Stimulated activated CD8-positive, alpha-beta memory T cell treated with anti-CD3 and anti-CD28 coated beads, Interleukin-4, amount 100 ng/mL, for 24 hours (primary cell): ENCODE results near the gene RAC3.

Experiments
- DNase-seq: peaks from one replicate; pipeline ENCODE4 v3.0.0-alpha.2; 2020; ENCODE audit warnings: low read depth

The RAC3 gene

DNA sequence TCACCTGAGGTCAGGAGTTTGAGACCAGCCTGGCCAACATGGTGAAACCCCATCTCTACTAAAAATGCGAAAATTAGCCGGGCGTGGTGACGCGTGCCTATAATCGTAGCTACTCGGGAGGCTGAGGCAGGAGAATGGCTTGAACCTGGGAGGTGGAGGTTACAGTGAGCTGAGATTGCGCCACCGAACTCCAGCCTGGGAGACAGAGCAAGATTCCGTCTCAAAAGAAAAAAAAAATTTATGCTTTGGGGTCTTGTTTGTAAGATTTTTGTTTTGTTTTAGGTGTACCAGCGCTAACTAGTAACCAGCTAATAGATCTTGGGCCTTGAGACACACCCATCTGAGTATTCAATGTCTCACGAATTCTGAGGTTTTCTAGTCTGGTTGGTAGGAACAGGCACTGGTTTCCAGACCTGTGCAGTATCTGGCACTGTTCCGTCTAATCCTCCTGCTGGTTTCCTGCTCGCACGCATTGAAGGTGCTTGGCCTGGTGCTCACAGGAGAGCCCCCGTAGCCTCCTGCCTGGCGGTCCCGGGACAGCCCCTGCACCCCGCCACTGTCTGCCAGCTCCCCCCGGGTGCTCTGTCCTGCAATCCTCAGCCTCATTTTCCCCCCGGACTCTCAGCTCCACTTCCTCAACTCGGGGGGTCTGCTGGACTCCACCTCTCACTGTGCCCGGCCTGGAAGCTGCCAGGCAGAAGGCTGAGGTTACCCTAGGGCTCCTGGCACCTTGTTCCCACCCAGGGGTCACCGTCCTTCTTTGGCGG, 44.7 kb downstream of the RAC3 start:
- DNase-seq: no peak

DNA sequence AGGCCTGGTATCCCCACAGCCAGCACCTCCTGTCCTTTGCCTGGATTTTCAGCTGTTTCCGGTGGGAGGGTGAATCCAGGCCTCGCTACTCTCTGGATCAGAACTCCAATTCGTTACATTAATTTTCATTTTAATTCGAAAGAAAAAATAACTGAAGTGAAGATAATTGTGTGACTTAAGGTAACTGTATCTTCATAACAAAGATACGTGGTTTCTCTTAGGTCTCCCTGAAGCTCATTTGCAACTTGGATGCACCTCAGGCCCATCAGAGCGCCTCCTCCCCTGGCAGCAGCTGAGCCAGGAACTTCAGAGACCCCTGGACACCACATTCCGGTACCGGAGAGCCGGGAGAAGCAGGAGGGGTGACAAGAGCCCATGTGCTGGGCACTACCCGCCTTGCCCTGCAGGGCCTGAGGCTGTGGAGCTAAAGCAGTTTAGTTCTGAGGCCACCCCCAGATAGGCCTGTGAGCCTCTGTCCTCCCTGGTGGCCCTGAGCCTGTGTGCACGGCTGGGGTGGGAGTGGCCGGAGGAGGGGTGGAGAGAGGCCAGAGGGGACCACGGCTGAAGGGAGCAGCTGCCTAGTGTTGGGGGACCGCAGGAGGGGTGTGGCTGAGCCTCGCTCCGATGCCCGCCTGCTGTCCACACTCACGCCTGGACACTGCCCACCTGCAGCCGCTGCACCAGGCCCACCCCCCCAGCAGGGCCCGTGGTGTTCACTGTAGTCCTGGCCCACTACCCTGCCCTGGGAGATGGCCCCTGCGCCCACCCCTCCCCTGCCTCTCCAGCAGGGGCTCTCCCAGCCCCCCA, 45.5 kb downstream of the RAC3 start:
- DNase-seq: no peak

DNA sequence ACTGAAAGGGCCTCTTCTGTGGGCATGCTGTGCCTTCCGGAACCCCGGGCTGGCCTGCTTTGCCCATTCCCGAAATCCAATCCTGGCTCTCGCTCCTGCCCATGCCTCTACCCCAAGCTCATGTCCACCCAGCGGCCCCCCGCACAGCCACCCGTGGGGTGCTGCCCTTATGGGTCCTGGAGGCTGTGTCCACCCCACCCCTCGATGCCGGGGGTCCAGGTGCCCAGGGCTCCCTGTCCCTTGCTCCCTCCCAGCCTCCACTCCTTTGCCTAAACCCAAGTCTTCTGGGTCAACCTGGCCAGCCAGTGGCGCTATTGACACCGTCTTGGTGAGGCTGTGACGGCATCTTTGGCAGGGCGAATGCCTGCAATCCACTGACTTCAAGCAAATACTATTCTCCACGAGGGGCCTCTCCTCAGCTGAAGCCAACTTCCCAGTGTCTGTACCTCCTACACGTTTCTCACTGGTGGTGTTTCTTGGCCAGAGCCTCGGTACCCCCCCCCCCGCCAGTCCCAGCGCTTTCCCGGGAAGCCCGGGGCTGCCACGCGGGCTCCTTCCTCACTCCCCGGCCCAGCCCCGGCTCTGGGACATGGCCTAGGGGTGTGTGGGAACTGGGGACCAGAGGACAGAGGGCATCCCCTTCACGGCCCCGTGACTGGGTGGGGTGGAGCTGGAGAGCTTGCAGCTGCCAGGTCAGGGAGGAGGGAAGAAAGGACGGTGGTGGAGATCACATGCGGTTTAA, 46.3 kb downstream of the RAC3 start:
- no peak for DNase-seq

DNA sequence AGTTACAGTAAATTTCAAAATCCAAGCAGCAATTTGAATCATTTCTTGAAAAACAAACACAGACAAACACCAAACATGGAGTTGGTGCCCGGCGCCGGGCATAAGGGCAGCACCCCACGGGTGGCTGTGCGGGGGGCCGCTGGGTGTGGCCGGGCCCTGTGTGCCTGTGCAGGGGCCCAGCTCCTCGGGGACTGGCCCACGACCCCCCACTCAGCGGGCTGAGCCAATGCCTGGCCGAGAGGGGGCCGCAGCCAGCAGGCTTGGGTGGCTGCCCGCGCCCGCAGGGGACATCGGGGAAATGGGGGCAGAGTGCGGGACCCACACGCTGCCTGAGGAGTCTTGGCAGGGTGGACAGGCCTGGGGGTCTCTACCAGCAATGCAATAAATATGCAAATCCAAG, 47.0 kb downstream of the RAC3 start:
- DNase-seq: no peak

DNA sequence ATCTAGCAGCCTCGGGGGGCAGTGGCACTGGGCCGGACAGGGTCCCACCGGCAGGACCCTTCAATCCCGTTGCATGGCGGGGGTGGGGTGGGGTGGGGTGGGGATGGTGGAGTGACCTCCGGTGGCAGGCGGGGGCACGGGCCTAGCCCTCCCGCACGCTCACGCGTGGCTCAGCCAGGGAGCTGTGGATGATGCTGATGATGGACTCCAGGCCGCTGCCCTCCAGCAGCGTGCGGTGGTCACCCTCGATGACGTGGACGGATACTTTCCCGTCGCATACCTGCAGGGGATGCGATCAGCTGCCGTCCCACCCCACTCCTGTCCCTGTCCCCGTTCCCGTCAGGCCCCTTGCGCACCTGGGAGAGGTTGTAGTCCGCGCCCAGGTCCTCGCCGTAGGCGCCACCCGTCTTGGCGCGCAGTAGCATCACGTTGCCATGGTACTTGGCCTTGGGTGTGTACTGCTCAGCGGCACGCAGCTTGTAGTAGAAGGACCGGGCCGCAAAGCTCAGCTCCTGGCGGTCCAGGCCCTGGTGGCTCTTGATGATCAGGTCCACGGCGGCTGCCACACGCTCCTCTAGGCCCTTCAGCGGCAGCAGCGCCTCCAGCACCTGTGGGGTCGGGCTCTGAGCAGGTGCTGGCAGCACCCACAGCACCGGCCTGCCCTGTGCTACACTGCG, 47.7 kb downstream of the RAC3 start:
- DNase-seq: no peak

DNA sequence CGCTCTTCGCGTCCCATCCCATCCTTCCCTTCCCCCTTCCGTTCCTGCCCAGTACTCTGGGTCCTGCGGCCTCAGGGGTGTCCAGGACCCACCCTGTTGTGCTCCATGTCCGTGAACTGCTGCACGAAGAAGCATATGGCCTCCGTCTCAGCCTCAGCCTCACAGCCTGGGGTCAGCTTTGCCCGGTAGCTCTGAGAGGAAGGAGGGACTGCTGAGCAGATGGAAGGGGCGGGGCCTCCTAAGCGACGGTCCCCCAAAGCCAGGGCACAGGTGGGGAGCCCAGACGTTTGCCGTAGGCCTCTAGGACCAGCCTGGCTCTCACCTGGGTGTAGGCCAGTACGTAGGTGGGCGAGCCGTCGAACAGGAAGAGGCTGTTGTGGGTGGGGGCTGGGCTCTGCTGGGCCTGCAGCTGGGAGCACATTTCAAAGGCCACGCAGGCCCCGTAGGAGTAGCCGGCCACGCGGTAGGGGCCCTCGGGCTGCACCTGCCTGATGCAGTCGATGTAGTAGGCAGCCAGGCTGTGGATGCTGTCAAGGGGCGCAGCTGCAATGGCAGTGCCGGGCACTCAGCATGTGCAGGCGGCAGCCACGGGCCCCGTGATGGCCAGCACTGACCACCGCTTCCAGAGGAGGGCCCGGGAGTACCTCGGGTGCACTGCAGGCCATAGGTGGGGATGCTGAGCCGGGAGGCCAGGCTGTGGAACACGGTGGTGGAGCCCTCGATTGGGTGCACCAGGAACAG, 48.7 kb downstream of the RAC3 start:
- DNase-seq: no peak

DNA sequence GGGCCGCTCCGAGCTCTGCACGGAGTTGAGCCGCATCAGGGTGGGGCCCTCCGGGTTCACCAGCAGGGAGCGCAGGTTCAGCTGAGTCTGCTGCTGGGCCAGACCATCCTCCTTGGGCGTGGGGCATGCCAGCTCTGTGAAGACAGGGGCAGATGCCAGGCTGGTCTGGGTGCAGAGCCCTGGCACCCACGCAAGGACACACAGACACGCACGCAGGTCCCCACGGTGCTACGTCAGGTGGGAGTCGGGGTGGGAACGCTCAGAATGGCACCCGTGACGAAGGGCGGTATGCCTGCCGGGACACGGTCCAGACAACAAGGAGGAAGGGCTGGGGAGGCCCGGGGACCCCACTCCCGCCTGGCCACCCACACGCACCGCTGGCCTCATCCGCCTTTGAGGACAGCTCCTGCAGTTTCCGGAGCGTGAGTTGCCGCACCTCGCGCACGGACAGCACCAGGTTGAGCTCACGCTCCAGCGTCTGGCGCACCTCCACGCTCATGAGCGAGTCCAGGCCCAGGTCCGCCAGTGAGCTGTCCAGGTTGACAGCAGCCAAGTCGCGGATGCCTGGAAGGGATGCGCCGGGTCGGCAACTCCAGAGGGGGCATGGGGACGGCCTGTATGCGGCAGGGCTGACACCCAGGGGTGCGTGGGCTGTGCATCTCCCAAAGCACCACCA, 49.4 kb downstream of the RAC3 start:
- DNase-seq: no peak

DNA sequence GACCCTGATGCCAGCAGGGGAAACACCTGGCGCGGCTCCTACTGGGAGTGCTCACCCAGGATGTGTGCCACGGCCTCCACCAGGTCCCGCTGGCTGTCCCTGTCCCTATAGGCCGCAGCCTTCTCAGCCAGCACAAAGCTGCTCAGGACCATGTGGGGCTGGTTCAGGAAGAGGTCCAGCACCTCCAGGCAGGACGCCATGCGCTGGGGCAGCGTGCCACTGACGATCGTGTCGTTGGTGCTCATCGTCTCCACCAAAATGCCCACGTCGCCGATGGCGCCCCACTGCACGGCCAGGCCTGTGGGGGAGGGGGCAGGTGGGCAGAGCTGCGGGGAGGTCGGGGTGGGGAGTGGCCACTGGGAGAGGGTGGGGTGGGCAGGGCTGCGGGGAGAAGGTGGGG, 50.1 kb downstream of the RAC3 start:
- no peak for DNase-seq

DNA sequence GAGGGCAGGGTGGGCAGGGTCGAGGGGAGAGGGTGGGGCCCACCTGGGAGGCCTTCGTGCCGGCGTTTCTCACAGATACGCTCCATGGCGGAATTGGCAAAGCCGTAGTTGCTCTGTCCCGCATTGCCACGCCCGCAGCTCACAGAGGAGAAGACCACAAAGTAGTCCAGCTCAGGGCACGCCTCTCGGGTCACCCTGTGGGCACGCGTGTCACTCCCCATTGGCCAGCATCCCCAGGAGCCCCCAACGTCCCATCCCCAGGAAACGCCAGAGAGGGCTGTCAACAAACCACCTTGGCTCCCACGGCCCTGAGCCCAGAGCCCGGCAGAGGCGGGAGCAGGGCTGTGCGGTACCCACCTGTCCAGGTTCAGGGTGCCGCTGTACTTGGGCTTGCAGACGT, 50.5 kb downstream of the RAC3 start:
- no peak for DNase-seq

DNA sequence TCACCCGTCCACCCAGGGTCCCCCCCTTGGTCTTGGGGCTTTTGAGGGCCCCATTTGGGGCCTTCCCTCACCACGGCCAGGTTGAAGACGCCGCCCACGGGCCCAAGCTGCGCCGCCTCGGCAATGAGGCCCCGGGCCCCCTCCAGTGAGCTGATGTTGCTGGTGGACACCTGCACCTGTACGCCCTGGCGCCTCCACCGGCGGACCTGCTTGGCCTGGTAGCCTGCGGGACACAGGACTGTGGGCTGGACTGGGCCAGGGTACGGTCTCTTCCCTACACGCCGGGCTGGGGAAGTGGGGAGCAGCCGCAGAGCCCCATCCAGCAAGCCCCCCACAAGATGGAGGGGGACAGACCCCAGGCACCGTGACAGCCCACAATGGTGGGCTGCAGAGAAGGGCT, 51.0 kb downstream of the RAC3 start:
- no peak for DNase-seq

DNA sequence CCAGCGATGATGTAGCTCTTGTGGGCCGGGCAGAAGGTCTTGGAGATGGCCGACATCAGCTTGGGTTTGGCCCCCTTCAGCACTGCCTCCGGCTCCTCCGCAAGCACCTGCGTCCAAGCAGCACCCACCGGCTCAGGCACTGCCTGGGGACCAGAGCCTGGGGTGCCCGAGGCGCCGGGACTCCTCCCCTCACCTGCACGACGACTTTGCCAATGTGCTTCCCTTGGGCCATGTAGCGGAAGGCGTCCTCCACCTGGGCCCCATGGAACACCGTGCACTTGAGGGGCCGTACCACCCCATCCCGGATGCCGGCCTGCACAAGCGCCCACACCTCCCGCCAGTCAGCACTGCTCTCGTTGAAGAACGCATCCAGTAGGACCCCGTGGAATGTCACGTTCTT, 51.5 kb downstream of the RAC3 start:
- DNase-seq: no peak
